GM12878 (cell line): Measurements from ENCODE around the gene SPIB. TPM values are rescaled to one million over a fixed set of nuclear protein-coding genes. Genes with fewer than 3 reads are reported as not detected.

Source experiments
- ATAC-seq: fragments of 200-7000 bp; cut with Tn5 transposase; 3 replicates; pipeline ENCODE4 v1.9.1; 2020; ENCODE audit warnings: mild to moderate bottlenecking, moderate library complexity
- BruUV-seq: library from RNA; stranded (reverse); fragments of 400-500 nt; replicated peaks from 2 replicates; lab custom pipeline; 2021; lab: Mats Ljungman, UMichigan
- CTCF ChIA-PET: fragments of 300-600 bp; sonication (Branson Sonifier 250); formaldehyde crosslinking; extraction: SDS; loops from one replicate; lab custom pipeline; 2021; ENCODE audit warnings: inconsistent platforms; lab: Yijun Ruan, JAX
- POLR2A ChIA-PET: fragments of 350-600 bp; formaldehyde crosslinking; extraction: SDS; loops from one replicate; lab custom pipeline; 2021; ENCODE audit warnings: inconsistent platforms; lab: Charles Lee
- RAD21 ChIA-PET: fragments of 300-600 bp; sonication (Branson Sonifier 250); formaldehyde crosslinking; loops from one replicate; lab custom pipeline; 2023; ENCODE audit warnings: antibody characterized with exemption; ENCODE audit not compliant: unreplicated experiment; lab: Charles Lee
- SMC1A ChIA-PET: fragments of 300-600 bp; sonication (Branson Sonifier 250); formaldehyde crosslinking; loops from one replicate; lab custom pipeline; 2023; ENCODE audit not compliant: unreplicated experiment, uncharacterized antibody; lab: Charles Lee
- DNase-seq: peaks from one replicate; pipeline ENCODE4 v3.0.0-alpha.2; 2011; ENCODE audit warnings: low read depth, low spot score
- FAIRE-seq: peaks from 3 replicates; lab custom pipeline; 2011; peaks lifted over from hg19 to GRCh38; lab: Jason Lieb, UNC
- H2AFZ ChIP-seq: 2 replicates; pipeline ENCODE4 v1.6.0; 2011; ENCODE audit warnings: low read depth, low read length, control low read depth; ENCODE audit not compliant: control insufficient read depth
- H3K27ac ChIP-seq: 2 replicates; pipeline ENCODE4 v1.5.1; 2011; ENCODE audit warnings: control low read depth; ENCODE audit not compliant: control insufficient read depth, insufficient read depth
- H3K27me3 ChIP-seq, 2 experiments: replicated peaks in 1 of 2; 2 replicates each; pipeline versions ENCODE4 v1.6.0 to v1.6.1; 2011; ENCODE audit warnings: low read length in 1 of 2; ENCODE audit not compliant: control insufficient read depth in 2 of 2, insufficient read depth in 2 of 2
- H3K36me3 ChIP-seq, 2 experiments: 2 replicates each; pipeline ENCODE4 v1.5.1; 2011; ENCODE audit warnings: low read length in 1 of 2; ENCODE audit not compliant: control insufficient read depth in 2 of 2, insufficient read depth in 2 of 2
- H3K4me1 ChIP-seq: 2 replicates; pipeline ENCODE4 v1.6.1; 2011; ENCODE audit warnings: mild to moderate bottlenecking, low read length, moderate library complexity, mixed read lengths; ENCODE audit not compliant: control insufficient read depth, insufficient read depth
- H3K4me2 ChIP-seq: 2 replicates; pipeline ENCODE4 v1.6.0; 2011; ENCODE audit warnings: control low read depth; ENCODE audit not compliant: control insufficient read depth, insufficient read depth
- H3K4me3 ChIP-seq: fragments of 200-600 bp; sonication (generic); 2 replicates; pipeline ENCODE4 v1.5.1; 2016
- H3K79me2 ChIP-seq: 2 replicates; pipeline ENCODE4 v1.6.0; 2011; ENCODE audit warnings: low read length; ENCODE audit not compliant: control insufficient read depth, insufficient read depth
- H3K9ac ChIP-seq: 2 replicates; pipeline ENCODE4 v1.8.0; 2011; ENCODE audit warnings: low read length, control low read depth, mixed read lengths; ENCODE audit not compliant: control insufficient read depth, insufficient read depth
- H3K9me3 ChIP-seq: replicated peaks from 3 replicates; pipeline ENCODE4 v1.5.1; 2011; ENCODE audit warnings: mild to moderate bottlenecking, low read length; ENCODE audit not compliant: control insufficient read depth, insufficient read depth
- H4K20me1 ChIP-seq: 2 replicates; pipeline ENCODE4 v1.6.0; 2011; ENCODE audit not compliant: control insufficient read depth, insufficient read depth
- BMI1 ChIP-seq: fragments of 450-650 bp; IDR thresholded peaks from 2 replicates; pipeline ENCODE4 v1.6.1; 2016; ENCODE audit warnings: mild to moderate bottlenecking, moderate library complexity, borderline replicate concordance
- BRCA1 ChIP-seq: IDR thresholded peaks from 2 replicates; pipeline ENCODE4 v1.6.1; 2011; ENCODE audit warnings: low read depth, low read length, improper control_type of control experiment
- ETV6 ChIP-seq, 2 experiments: fragments of 450-650 bp in 1 of 2; IDR thresholded peaks in 1 of 2; conservative IDR thresholded peaks in 1 of 2; 2 replicates each; pipeline ENCODE4 v1.6.1; 2014; ENCODE audit warnings: antibody characterized with exemption in 1 of 2, borderline replicate concordance in 1 of 2, low read depth in 1 of 2, mild to moderate bottlenecking in 1 of 2, moderate library complexity in 1 of 2
- GABPA ChIP-seq: IDR thresholded peaks from 2 replicates; pipeline ENCODE4 v1.6.1; 2014; ENCODE audit warnings: antibody characterized with exemption, low read depth, mild to moderate bottlenecking, inconsistent platforms
- PRDM15 ChIP-seq: fragments of 450-650 bp; formaldehyde crosslinking; IDR thresholded peaks from 2 replicates; pipeline ENCODE4 v1.4.0; 2020; ENCODE audit warnings: mild to moderate bottlenecking, moderate library complexity
- RAD51 ChIP-seq: fragments of 450-650 bp; IDR thresholded peaks from 2 replicates; pipeline ENCODE4 v1.6.1; 2016; ENCODE audit warnings: moderate library complexity, mild to moderate bottlenecking, inconsistent platforms
- SUPT20H ChIP-seq: IDR thresholded peaks from 2 replicates; pipeline ENCODE4 v1.6.1; 2011; ENCODE audit warnings: low read depth, mild to moderate bottlenecking, low read length, moderate library complexity, borderline replicate concordance; ENCODE audit not compliant: control insufficient read depth
- YY1 ChIP-seq: IDR thresholded peaks from 2 replicates; pipeline ENCODE4 v1.6.1; 2011; ENCODE audit warnings: low read depth, mild to moderate bottlenecking, low read length
- ZBTB11 ChIP-seq: fragments of 450-650 bp; formaldehyde crosslinking; IDR thresholded peaks from 2 replicates; pipeline ENCODE4 v1.5.0; 2022; ENCODE audit warnings: mild to moderate bottlenecking, missing genetic modification characterization
- ZNF384 ChIP-seq: IDR thresholded peaks from 2 replicates; pipeline ENCODE4 v1.6.1; 2012; ENCODE audit warnings: low read depth, mild to moderate bottlenecking, low read length, improper control_type of control experiment, borderline replicate concordance
- WGBS: methylation state at CpG from one replicate; pipeline ENCODE4 v1.1.6; 2016; ENCODE audit warnings: low lambda C conversion rate; ENCODE audit not compliant: insufficient replicate concordance, insufficient coverage; ENCODE audit errors: missing lambda C conversion rate; 5-methylcytosine and 5-hydroxymethylcytosine counted together
- in situ Hi-C: fragments of 300-500 bp; cut with MboI; formaldehyde crosslinking; loops from 9 replicates; pipeline ENCODE4 v1.14.3; 2018; ENCODE audit warnings: mixed read lengths
- intact Hi-C: fragments of 100-400 bp; cut with micrococcal nuclease; formaldehyde crosslinking; loops from one replicate; pipeline ENCODE4 v1.14.2; 2022; ENCODE audit not compliant: unreplicated experiment
- polyA plus RNA-seq, 11 experiments: library from polyadenylated mRNA; depleted of rRNA in 4 of 11; unstranded in 6 of 11; stranded (reverse) in 5 of 11; fragments of >200 nt; fragmentation: Nextera tagmentation in 4 of 11; fragmentation: Illumina TruSeq in 1 of 11; extraction: Ambion mirVana in 4 of 11; extraction: Trizol in 1 of 11; gene quantifications; 1 replicate in 1 of 11; 2 replicates in 10 of 11; pipeline versions ENCODE4 v1.2.1 to v1.2.3, GENCODE V29; 2011 to 2016; ENCODE audit warnings: inconsistent platforms in 2 of 11, missing spikeins in 2 of 11, low read depth in 1 of 11
- total RNA-seq, 4 experiments: library from RNA; depleted of rRNA in 3 of 4; stranded (reverse); fragments of >200 nt in 3 of 4; fragmentation: Illumina TruSeq in 1 of 4; extraction: Trizol in 1 of 4; gene quantifications; 2 replicates each; pipeline versions ENCODE4 v1.2.1 to v1.2.3, GENCODE V29; 2013 to 2021

Gene SPIB
- total and polyA plus RNA-seq, 10 of the 15 experiments (the other 5 are each of a cell fraction or from before 2014, with no cell fraction given): 3.5 to 123 (median 56.0) TPM

GRCh38 chr19:50455992-50456391 is 37.3 kb downstream of the SPIB start:
- in situ Hi-C loops (no loop called here), intact Hi-C loops (no loop called here)
- SMC1A ChIA-PET: no interaction called here
- ATAC-seq (no peak), FAIRE-seq (no peak), DNase-seq (no peak)
- Histone ChIP-seq H3K9me3 (no peaks in the 10 kb centered on the region), H3K4me2 (no peak overlapping the region), H3K4me3 (no peak overlapping the region), H3K27ac (no peak overlapping the region), H3K36me3 (no peaks in the 10 kb centered on the region), H3K79me2 (no peaks in the 10 kb centered on the region), H3K27me3 (no peaks in the 10 kb centered on the region), H4K20me1 (no peaks in the 10 kb centered on the region), H3K4me1 (peaks cover 15% of the 10 kb centered on the region), H2AFZ (no peak overlapping the region), H3K9ac (no peak overlapping the region)
- POLR2A ChIA-PET: no interaction called here
- RAD21 ChIA-PET: no interaction called here
- CTCF ChIA-PET: no interaction called here
- BruUV-seq: no TSS peak
- 39% methylated on average over 2 of the region's 2 CpGs for WGBS
- TF ChIP-seq BRCA1: no peak
- no peak for TF ChIP-seq SUPT20H
- TF ChIP-seq RAD51: no peak
- no peak for TF ChIP-seq GABPA
- TF ChIP-seq BMI1: no peak

GRCh38 chr19:50457300-50457699 is 38.6 kb downstream of the SPIB start:
- 53% methylated on average over 5 of the region's 5 CpGs for WGBS
- H3K36me3 ChIP-seq: no peaks in the 10 kb centered on the region
- no peak for DNase-seq
- CTCF ChIA-PET: interaction anchor here (0.8 kb wide), 1 partner anchor 89 kb away, joined by 5 read pairs; no protein-coding TSS in a partner anchor
- H3K9ac ChIP-seq: no peak overlapping the region
- FAIRE-seq: no peak
- SMC1A ChIA-PET: interaction anchor here (1.1 kb wide), 1 partner anchor 37 kb away, joined by 3 read pairs; no protein-coding TSS in a partner anchor
- H2AFZ ChIP-seq: no peak overlapping the region
- BruUV-seq: no TSS peak
- in situ Hi-C loops: no loop called here
- no peak for ATAC-seq
- no peak overlapping the region for H3K27ac ChIP-seq
- no peaks in the 10 kb centered on the region for H3K9me3 ChIP-seq
- H3K4me1 ChIP-seq: peaks cover 20% of the 10 kb centered on the region
- no peak overlapping the region for H3K4me2 ChIP-seq
- H3K27me3 ChIP-seq: no peaks in the 10 kb centered on the region
- POLR2A ChIA-PET: interaction anchor here (0.5 kb wide), 1 partner anchor 204 kb away, joined by 4 read pairs; no protein-coding TSS in a partner anchor
- RAD21 ChIA-PET: no interaction called here
- intact Hi-C loops: no loop called here
- H4K20me1 ChIP-seq: no peaks in the 10 kb centered on the region
- no peaks in the 10 kb centered on the region for H3K79me2 ChIP-seq
- H3K4me3 ChIP-seq: no peak overlapping the region
- no peak for TF ChIP-seq ZNF384
- no peak for TF ChIP-seq ETV6 (conservative IDR thresholded peaks at IDR 0.05 in 1 of 2, IDR thresholded peaks at IDR 0.05 in 1 of 2; ENCODE audit: borderline replicate concordance in 1 of 2, low read depth in 1 of 2)
- no peak for TF ChIP-seq YY1
- no peak for TF ChIP-seq ZBTB11 (CRISPR knock-in tag)
- TF ChIP-seq PRDM15 (CRISPR knock-in tag): no peak
